DOHH2 (cell line): ENCODE data around the gene TUBB4B.
"Not testable (repeated sequence)": the region's sequence is repeated elsewhere in the genome, so short reads cannot be mapped to it uniquely, and the experiment has no call there.

Experiments
- H3F3A ChIP-seq: fragments of 200-600 bp; sonication (generic), shearing (Covaris generic); 2 replicates; pipeline ENCODE4 v1.6.0; 2016; ENCODE audit warnings: antibody characterized with exemption, mild to moderate bottlenecking; ENCODE audit not compliant: control insufficient read depth, insufficient read depth
- H3K27ac ChIP-seq: fragments of 200-600 bp; sonication (generic); 2 replicates; pipeline ENCODE4 v1.5.1; 2014; ENCODE audit warnings: low read depth, mild to moderate bottlenecking, low read length, moderate library complexity
- H3K27me3 ChIP-seq: fragments of 200-600 bp; sonication (generic); 2 replicates; pipeline ENCODE4 v1.6.1; 2014; ENCODE audit warnings: mild to moderate bottlenecking, low read length, mixed read lengths; ENCODE audit not compliant: control insufficient read depth
- H3K36me3 ChIP-seq: fragments of 200-600 bp; sonication (generic); 2 replicates; pipeline ENCODE4 v1.6.1; 2014; ENCODE audit warnings: mild to moderate bottlenecking, low read length, moderate library complexity, mixed read lengths; ENCODE audit not compliant: control insufficient read depth
- H3K4me1 ChIP-seq: fragments of 200-600 bp; sonication (generic); 2 replicates; pipeline ENCODE4 v1.6.1; 2014; ENCODE audit warnings: mild to moderate bottlenecking, low read length, mixed read lengths; ENCODE audit not compliant: control insufficient read depth
- H3K4me2 ChIP-seq: fragments of 200-600 bp; sonication (generic); 2 replicates; pipeline ENCODE4 v1.6.0; 2014; ENCODE audit warnings: mild to moderate bottlenecking, low read length, moderate library complexity
- H3K4me3 ChIP-seq: fragments of 200-600 bp; sonication (generic); 2 replicates; pipeline ENCODE4 v1.5.1; 2014; ENCODE audit warnings: mild to moderate bottlenecking, low read length, mixed read lengths
- H3K79me2 ChIP-seq: fragments of 200-600 bp; sonication (generic); 2 replicates; pipeline ENCODE4 v1.6.1; 2014; ENCODE audit warnings: mild to moderate bottlenecking, low read length, mixed read lengths; ENCODE audit not compliant: control insufficient read depth
- H3K9me2 ChIP-seq: fragments of 200-600 bp; sonication (generic); replicated peaks from 2 replicates; pipeline ENCODE4 v1.6.1; 2014; ENCODE audit warnings: mild to moderate bottlenecking, low read length, mixed read lengths; ENCODE audit not compliant: control insufficient read depth
- H3K9me3 ChIP-seq: fragments of 200-600 bp; sonication (generic); 2 replicates; pipeline ENCODE4 v1.6.1; 2014; ENCODE audit warnings: antibody characterized with exemption, low read length, mixed read lengths; ENCODE audit not compliant: control insufficient read depth, insufficient read depth
- H4K20me1 ChIP-seq: fragments of 200-600 bp; sonication (generic); 2 replicates; pipeline ENCODE4 v1.6.0; 2014; ENCODE audit warnings: low read depth, mild to moderate bottlenecking, antibody characterized with exemption, low read length, moderate library complexity; ENCODE audit not compliant: control insufficient read depth, insufficient read depth
- EZH2phosphoT487 ChIP-seq: fragments of 200-600 bp; sonication (generic); IDR thresholded peaks from 2 replicates; pipeline ENCODE4 v1.6.1; 2017; ENCODE audit warnings: borderline replicate concordance, mild to moderate bottlenecking, antibody characterized with exemption, low read length, moderate library complexity, mixed read lengths
- TF ChIP-seq, protein P1 (sequence below): fragments of 200-600 bp; sonication (generic); IDR thresholded peaks from one replicate; pipeline ENCODE4 v1.5.1; 2014; ENCODE audit warnings: antibody characterized with exemption, mild to moderate bottlenecking, low read depth, low read length; ENCODE audit not compliant: poor library complexity, severe bottlenecking

TUBB4B gene

DNA sequence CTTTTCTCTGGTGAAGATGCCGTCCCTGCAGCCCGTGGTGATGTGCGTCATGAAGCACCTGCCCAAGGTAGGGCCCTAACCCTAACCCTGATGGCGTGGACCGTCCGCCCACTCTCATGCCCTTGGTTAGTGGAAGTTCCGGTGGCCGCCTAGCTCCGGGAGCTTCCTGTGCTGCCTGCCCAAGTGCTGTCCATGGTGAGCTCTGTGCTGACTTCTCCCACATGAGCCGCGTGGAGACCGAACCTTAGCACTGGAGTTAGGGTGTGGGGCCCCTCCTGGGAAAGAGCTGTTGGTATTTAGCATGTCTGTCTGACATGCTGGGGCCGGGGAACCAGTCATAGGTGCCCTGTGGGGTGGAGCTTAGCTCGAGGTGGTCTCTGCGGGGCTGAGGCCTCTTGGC lies 15.3 kb downstream of the TUBB4B start:
- Histone ChIP-seq H4K20me1 (no peaks in the 10 kb centered on the region), H3K4me3 (peak overlapping the region; percentile 86), H3K9me2 (no peaks in the 10 kb centered on the region), H3K36me3 (peaks cover 36% of the 10 kb centered on the region), H3K4me2 (peak overlapping the region; percentile 93), H3K9me3 (no peaks in the 10 kb centered on the region), H3K79me2 (peaks cover 30% of the 10 kb centered on the region), H3K27me3 (no peaks in the 10 kb centered on the region), H3K4me1 (peaks cover 48% of the 10 kb centered on the region), H3K27ac (no peak overlapping the region), H3F3A (no peaks in the 10 kb centered on the region)
- no peak for TF ChIP-seq EZH2phosphoT487
- TF ChIP-seq, protein P1, sequence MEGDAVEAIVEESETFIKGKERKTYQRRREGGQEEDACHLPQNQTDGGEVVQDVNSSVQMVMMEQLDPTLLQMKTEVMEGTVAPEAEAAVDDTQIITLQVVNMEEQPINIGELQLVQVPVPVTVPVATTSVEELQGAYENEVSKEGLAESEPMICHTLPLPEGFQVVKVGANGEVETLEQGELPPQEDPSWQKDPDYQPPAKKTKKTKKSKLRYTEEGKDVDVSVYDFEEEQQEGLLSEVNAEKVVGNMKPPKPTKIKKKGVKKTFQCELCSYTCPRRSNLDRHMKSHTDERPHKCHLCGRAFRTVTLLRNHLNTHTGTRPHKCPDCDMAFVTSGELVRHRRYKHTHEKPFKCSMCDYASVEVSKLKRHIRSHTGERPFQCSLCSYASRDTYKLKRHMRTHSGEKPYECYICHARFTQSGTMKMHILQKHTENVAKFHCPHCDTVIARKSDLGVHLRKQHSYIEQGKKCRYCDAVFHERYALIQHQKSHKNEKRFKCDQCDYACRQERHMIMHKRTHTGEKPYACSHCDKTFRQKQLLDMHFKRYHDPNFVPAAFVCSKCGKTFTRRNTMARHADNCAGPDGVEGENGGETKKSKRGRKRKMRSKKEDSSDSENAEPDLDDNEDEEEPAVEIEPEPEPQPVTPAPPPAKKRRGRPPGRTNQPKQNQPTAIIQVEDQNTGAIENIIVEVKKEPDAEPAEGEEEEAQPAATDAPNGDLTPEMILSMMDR = no peak

DNA sequence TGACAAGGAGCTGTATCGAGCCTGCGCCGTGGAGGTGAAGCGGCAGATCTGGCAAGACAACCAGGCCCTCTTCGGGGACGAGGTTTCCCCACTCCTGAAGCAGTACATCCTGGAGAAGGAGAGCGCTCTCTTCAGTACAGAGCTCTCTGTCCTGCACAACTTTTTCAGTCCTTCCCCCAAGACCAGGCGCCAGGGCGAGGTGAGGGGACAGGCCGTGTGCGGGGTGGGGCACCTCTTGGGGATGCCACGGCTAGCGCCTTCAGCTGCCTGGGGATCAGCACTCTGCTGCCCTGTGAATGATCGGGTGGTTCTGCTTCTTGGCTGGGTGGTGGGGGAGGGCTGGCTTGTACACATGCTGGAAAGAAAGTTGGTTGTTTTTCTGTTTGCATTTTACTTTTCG lies 15.8 kb downstream of the TUBB4B start:
- Histone ChIP-seq H3K9me3 (no peaks in the 10 kb centered on the region), H3K27me3 (no peaks in the 10 kb centered on the region), H3K36me3 (peaks cover 36% of the 10 kb centered on the region), H3K4me3 (peak overlapping the region; percentile 86), H3K27ac (no peak overlapping the region), H3F3A (no peaks in the 10 kb centered on the region), H4K20me1 (no peaks in the 10 kb centered on the region), H3K4me2 (peak overlapping the region; percentile 93), H3K79me2 (peaks cover 30% of the 10 kb centered on the region), H3K4me1 (peaks cover 48% of the 10 kb centered on the region), H3K9me2 (no peaks in the 10 kb centered on the region)
- TF ChIP-seq, protein P1 = no peak
- TF ChIP-seq EZH2phosphoT487 = no peak

DNA sequence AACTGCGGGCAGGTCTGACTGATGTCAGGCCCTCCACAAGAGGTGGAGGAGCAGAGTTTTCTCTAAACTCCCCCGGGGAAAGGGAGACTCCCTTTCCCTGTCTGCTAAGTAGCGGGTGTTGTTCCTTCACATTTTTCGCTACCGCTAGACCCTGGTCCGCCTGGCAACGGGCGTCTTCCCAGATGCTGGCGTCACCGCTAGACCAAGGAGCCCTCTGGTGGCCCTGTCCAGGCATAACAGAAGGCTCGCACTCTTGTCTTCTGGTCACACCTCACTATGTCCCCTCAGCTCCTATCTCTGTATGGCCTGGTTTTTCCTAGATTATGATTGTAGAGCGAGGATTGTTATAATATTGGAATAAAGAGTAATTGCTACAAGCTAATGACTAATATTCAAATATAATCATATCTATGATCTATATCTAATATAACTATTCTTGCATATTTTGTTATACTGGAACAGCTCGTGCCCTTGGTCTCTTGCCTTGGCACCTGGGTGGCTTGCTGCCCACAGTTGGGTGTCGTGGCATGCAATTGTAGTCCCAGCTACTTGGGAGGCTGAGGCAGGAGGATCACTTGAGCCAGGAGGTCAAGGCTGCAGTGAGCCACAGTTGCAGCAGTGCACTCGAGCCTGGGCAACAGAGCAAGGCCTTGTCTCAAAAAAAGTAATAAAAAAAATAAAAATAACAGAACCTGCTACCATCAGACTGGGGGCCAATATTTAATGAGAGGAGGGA lies 21.3 kb downstream of the TUBB4B start:
- peaks cover 32% of the 10 kb centered on the region for H3K79me2 ChIP-seq
- not testable (repeated sequence) for H3K4me2 ChIP-seq, H4K20me1 ChIP-seq, H3K4me3 ChIP-seq, H3K9me3 ChIP-seq, H3K27me3 ChIP-seq, H3K27ac ChIP-seq, H3K9me2 ChIP-seq, H3F3A ChIP-seq
- peaks cover 55% of the 10 kb centered on the region for H3K36me3 ChIP-seq
- peaks cover 20% of the 10 kb centered on the region for H3K4me1 ChIP-seq

DNA sequence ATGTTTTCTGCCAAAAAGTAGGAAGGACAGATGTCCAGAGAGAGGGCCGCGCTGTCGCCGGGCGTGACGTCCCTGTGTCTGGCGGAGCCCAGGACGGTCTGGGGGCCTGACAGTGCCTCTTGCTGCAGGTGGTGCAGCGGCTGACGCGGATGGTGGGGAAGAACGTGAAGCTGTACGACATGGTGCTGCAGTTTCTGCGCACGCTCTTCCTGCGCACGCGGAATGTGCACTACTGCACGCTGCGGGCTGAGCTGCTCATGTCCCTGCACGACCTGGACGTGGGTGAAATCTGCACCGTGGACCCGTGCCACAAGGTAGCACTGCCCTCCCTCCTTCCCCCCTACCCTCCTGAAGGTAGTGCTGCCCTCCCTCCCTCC lies 21.8 kb downstream of the TUBB4B start:
- no peak overlapping the region for H3K4me2 ChIP-seq
- peaks cover 59% of the 10 kb centered on the region for H3K36me3 ChIP-seq
- peaks cover 8% of the 10 kb centered on the region for H3F3A ChIP-seq
- no peak overlapping the region for H3K27ac ChIP-seq
- no peak overlapping the region for H3K4me3 ChIP-seq
- peaks cover 25% of the 10 kb centered on the region for H3K4me1 ChIP-seq
- no peak for TF ChIP-seq EZH2phosphoT487
- TF ChIP-seq, protein P1 = no peak
- no peaks in the 10 kb centered on the region for H3K9me3 ChIP-seq
- H4K20me1 ChIP-seq = no peaks in the 10 kb centered on the region
- no peaks in the 10 kb centered on the region for H3K9me2 ChIP-seq
- H3K27me3 ChIP-seq = no peaks in the 10 kb centered on the region
- peaks cover 32% of the 10 kb centered on the region for H3K79me2 ChIP-seq
